ENCODE results near the gene CBR3. TPM values are rescaled to one million over a fixed set of nuclear protein-coding genes. Genes with fewer than 3 reads are reported as not detected.

The CBR3 gene
- total and polyA plus RNA-seq, 2 of the 13 experiments (the other 11 are each of a cell fraction or from before 2014, with no cell fraction given), result not detected

DNA sequence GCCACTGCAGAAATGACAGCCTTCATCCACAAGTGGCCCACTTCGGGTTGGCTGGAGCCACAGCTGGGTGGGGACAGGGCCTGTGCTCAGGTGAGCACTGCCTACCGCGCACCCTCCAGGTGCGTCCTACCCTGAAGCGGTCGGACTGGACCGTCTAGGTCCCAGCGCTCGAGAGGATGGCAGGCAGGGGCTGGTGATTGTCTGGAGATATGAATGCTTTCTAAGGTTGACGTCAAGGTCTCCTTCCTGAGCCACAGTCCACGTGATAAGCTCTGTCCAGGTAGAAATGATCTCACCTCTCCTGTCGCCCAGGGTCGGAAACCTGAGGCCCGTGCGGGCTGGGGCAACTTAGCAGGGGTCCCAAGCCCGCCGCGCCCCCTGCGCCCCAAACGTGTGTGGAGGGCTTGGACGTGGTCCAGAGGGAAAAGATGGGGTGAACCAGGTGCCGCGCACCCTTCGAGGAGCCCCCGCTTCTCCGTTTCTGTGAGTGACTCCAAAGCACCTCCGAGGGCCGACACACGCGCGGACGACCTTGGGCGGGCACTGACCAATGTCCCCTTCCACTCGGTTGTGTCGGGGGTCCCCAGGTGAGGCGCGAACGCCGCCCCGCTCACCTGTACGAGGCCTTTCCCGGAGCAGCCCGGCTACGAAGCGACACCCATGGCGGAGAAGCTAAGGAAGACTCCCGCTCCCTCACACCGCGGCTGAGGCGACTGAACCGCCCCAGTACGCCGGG is 20.9 kb downstream of the CBR3 start (continued):
- TF ChIP-seq ZNF646 (CRISPR knock-in tag; IDR thresholded peaks at IDR 0.05) (no peak), ZNF224 (CRISPR knock-in tag; IDR thresholded peaks at IDR 0.05) (no peak), RELA (CRISPR knock-in tag; IDR thresholded peaks at IDR 0.05) (no peak), MIXL1 (CRISPR knock-in tag; IDR thresholded peaks at IDR 0.05) (no peak), LBX2 (CRISPR knock-in tag; IDR thresholded peaks at IDR 0.05; ENCODE audit: borderline replicate concordance) (peak; percentile 55; the same call in 1 of the 2 replicates), SIN3A (IDR thresholded peaks at IDR 0.05; ENCODE audit: borderline replicate concordance, low read depth, low read length) (no peak), ZNF577 (CRISPR knock-in tag; IDR thresholded peaks at IDR 0.05; ENCODE audit: borderline replicate concordance, low read depth) (no peak), NFE2L1 (CRISPR knock-in tag; IDR thresholded peaks at IDR 0.05; ENCODE audit: borderline replicate concordance) (no peak), FOXO4 (CRISPR knock-in tag; conservative IDR thresholded peaks at IDR 0.05) (0 out of 2 replicates have a peak, but pooled peaks have one; percentile 11), CERS6 (CRISPR knock-in tag; IDR thresholded peaks at IDR 0.05) (no peak), ZBTB49 (CRISPR knock-in tag; IDR thresholded peaks at IDR 0.05; ENCODE audit: borderline replicate concordance) (no peak)
- TF ChIP-seq, protein P1, sequence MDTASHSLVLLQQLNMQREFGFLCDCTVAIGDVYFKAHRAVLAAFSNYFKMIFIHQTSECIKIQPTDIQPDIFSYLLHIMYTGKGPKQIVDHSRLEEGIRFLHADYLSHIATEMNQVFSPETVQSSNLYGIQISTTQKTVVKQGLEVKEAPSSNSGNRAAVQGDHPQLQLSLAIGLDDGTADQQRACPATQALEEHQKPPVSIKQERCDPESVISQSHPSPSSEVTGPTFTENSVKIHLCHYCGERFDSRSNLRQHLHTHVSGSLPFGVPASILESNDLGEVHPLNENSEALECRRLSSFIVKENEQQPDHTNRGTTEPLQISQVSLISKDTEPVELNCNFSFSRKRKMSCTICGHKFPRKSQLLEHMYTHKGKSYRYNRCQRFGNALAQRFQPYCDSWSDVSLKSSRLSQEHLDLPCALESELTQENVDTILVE (CRISPR knock-in tag; IDR thresholded peaks at IDR 0.05), result no peak
- TF ChIP-seq, protein P2, sequence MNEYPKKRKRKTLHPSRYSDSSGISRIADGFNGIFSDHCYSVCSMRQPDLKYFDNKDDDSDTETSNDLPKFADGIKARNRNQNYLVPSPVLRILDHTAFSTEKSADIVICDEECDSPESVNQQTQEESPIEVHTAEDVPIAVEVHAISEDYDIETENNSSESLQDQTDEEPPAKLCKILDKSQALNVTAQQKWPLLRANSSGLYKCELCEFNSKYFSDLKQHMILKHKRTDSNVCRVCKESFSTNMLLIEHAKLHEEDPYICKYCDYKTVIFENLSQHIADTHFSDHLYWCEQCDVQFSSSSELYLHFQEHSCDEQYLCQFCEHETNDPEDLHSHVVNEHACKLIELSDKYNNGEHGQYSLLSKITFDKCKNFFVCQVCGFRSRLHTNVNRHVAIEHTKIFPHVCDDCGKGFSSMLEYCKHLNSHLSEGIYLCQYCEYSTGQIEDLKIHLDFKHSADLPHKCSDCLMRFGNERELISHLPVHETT (CRISPR knock-in tag; conservative IDR thresholded peaks at IDR 0.05), result no peak
